Osteocyte (in vitro differentiated cells): Measurements from ENCODE around the gene PET100. TPM values are rescaled to one million over a fixed set of nuclear protein-coding genes. Genes with fewer than 3 reads are reported as not detected.

Experiments used
- DNase-seq: peaks from one replicate; pipeline ENCODE4 v3.0.0; 2021; ENCODE audit warnings: mixed read lengths; ENCODE audit not compliant: unreplicated experiment; ENCODE audit errors: extremely low spot score
- H3K27ac Mint-ChIP-seq: one replicate; pipeline ENCODE4 v1.8.0; 2021; ENCODE audit warnings: mild to moderate bottlenecking, mixed read lengths; ENCODE audit not compliant: unreplicated experiment
- H3K27me3 Mint-ChIP-seq: one replicate; pipeline ENCODE4 v1.8.0; 2021; ENCODE audit warnings: mixed read lengths; ENCODE audit not compliant: unreplicated experiment
- H3K36me3 Mint-ChIP-seq: one replicate; pipeline ENCODE4 v1.8.0; 2021; ENCODE audit warnings: mixed read lengths; ENCODE audit not compliant: unreplicated experiment
- H3K4me1 Mint-ChIP-seq: one replicate; pipeline ENCODE4 v1.8.0; 2021; ENCODE audit warnings: mixed read lengths; ENCODE audit not compliant: unreplicated experiment
- H3K4me3 Mint-ChIP-seq: one replicate; pipeline ENCODE4 v1.8.0; 2021; ENCODE audit warnings: mild to moderate bottlenecking, moderate library complexity, mixed read lengths; ENCODE audit not compliant: unreplicated experiment
- H3K9me3 Mint-ChIP-seq: one replicate; pipeline ENCODE4 v1.8.0; 2021; ENCODE audit warnings: mixed read lengths; ENCODE audit not compliant: unreplicated experiment
- CTCF ChIP-seq: fragments of 200-600 bp; sonication (generic); IDR thresholded peaks from 2 replicates; pipeline ENCODE4 v1.5.0; 2021; ENCODE audit warnings: antibody characterized with exemption, mild to moderate bottlenecking, moderate library complexity
- total RNA-seq: library from RNA; stranded (reverse); gene quantifications from 2 replicates; pipeline ENCODE4 v1.2.1, GENCODE V29; 2021

The PET100 gene
- total RNA-seq, 1 donor from 2014 or later, result 122 TPM

GRCh38 chr19:7636317-7636690, 6.7 kb downstream of the PET100 start:
- Mint-ChIP-seq H3K36me3 (no peaks in the 10 kb centered on the region), H3K9me3 (no peaks in the 10 kb centered on the region), H3K4me3 (peak overlapping the region; percentile 40), H3K27me3 (peaks cover 16% of the 10 kb centered on the region), H3K4me1 (no peaks in the 10 kb centered on the region), H3K27ac (no peak overlapping the region)
- no peak for DNase-seq
- no peak for TF ChIP-seq CTCF

GRCh38 chr19:7636691-7637373, 7.2 kb downstream of the PET100 start, which contains the start of gene STXBP2:
Gene STXBP2, plus strand, starts transcription at chr19:7637110. Its CDS starts 40 bp downstream, at chr19:7637150.
- Mint-ChIP-seq H3K27ac (no peak within 1 kb of the TSS), H3K4me1 (no peaks in the 10 kb centered on the region), H3K4me3 (peak within 1 kb of the TSS; percentile 57), H3K9me3 (no peaks in the 10 kb centered on the region), H3K36me3 (no peaks in the 10 kb centered on the region), H3K27me3 (peaks cover 16% of the 10 kb centered on the region)
- no peak for DNase-seq
- TF ChIP-seq CTCF, result no peak

GRCh38 chr19:7637374-7638256, 8.0 kb downstream of the PET100 start:
- Mint-ChIP-seq H3K4me1 (no peaks in the 10 kb centered on the region), H3K27ac (no peak overlapping the region)

GRCh38 chr19:7638802-7639465, 9.3 kb downstream of the PET100 start:
- H3K27me3 Mint-ChIP-seq, result peaks cover 16% of the 10 kb centered on the region
- DNase-seq, result no peak
- H3K36me3 Mint-ChIP-seq, result no peaks in the 10 kb centered on the region
- no peak overlapping the region for H3K4me3 Mint-ChIP-seq
- no peak overlapping the region for H3K27ac Mint-ChIP-seq
- H3K4me1 Mint-ChIP-seq, result no peaks in the 10 kb centered on the region
- no peak for TF ChIP-seq CTCF
- H3K9me3 Mint-ChIP-seq, result no peaks in the 10 kb centered on the region

More at GRCh38 chr19:7637374-7638256, 8.0 kb downstream of the PET100 start:
- no peak for DNase-seq
- Mint-ChIP-seq H3K36me3 (no peaks in the 10 kb centered on the region), H3K9me3 (no peaks in the 10 kb centered on the region), H3K4me3 (peak overlapping the region; percentile 57), H3K27me3 (peaks cover 16% of the 10 kb centered on the region)
- TF ChIP-seq CTCF, result no peak
